Activated naive CD8-positive, alpha-beta T cell (primary cell): ENCODE data around the gene HTD2.
"Not testable (repeated sequence)": the region's sequence is repeated elsewhere in the genome, so short reads cannot be mapped to it uniquely, and the experiment has no call there.

Source experiments
- H3K27ac Mint-ChIP-seq: one replicate; pipeline ENCODE4 v1.8.0; 2021; ENCODE audit warnings: mixed read lengths
- H3K27me3 Mint-ChIP-seq: one replicate; pipeline ENCODE4 v1.8.0; 2021; ENCODE audit warnings: mixed read lengths
- H3K36me3 Mint-ChIP-seq: one replicate; pipeline ENCODE4 v1.8.0; 2021; ENCODE audit warnings: mixed read lengths
- H3K4me1 Mint-ChIP-seq: one replicate; pipeline ENCODE4 v1.8.0; 2021; ENCODE audit warnings: low read depth, mixed read lengths
- H3K4me3 Mint-ChIP-seq: one replicate; pipeline ENCODE4 v1.8.0; 2021; ENCODE audit warnings: mild to moderate bottlenecking, mixed read lengths
- H3K9me3 Mint-ChIP-seq: one replicate; pipeline ENCODE4 v1.8.0; 2021; ENCODE audit warnings: low read depth, mixed read lengths

Gene HTD2

GRCh38 chr3:58285334-58285733 is 21.0 kb upstream of the HTD2 start:
- no peaks in the 10 kb centered on the region for H3K4me1 Mint-ChIP-seq
- no peak overlapping the region for H3K27ac Mint-ChIP-seq

DNA sequence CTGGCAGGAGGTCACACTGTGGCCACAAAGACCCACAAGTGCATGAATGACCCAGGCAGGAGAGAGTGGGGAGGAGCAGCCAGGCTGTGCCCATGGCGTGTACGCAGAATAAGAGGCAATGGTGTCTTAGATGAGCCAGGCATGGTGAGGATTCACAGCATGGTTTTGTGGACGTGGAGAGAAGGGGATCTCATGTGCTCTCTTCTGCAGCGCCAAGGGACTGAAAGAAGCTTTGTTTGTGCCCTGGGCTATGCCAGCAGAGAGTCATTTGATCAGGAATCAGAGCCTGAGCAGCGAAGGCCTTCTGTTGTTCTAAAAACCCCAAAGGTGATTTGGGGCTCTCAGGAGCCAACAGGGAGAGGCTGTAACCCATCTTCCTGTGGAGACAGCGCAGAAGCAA is 19.0 kb upstream of the HTD2 start:
- H3K27ac Mint-ChIP-seq = no peak overlapping the region

More at GRCh38 chr3:58285334-58285733, 21.0 kb upstream of the HTD2 start:
- Mint-ChIP-seq H3K27me3 (no peaks in the 10 kb centered on the region), H3K36me3 (peaks cover 9% of the 10 kb centered on the region), H3K9me3 (no peaks in the 10 kb centered on the region), H3K4me3 (no peak overlapping the region)

GRCh38 chr3:58288011-58288728 is 18.1 kb upstream of the HTD2 start:
- H3K9me3 Mint-ChIP-seq = no peaks in the 10 kb centered on the region

More for the DNA sequence above, 19.0 kb upstream of the HTD2 start:
- Mint-ChIP-seq H3K4me3 (no peak overlapping the region), H3K9me3 (no peaks in the 10 kb centered on the region), H3K36me3 (peaks cover 8% of the 10 kb centered on the region), H3K27me3 (no peaks in the 10 kb centered on the region), H3K4me1 (no peaks in the 10 kb centered on the region)

DNA sequence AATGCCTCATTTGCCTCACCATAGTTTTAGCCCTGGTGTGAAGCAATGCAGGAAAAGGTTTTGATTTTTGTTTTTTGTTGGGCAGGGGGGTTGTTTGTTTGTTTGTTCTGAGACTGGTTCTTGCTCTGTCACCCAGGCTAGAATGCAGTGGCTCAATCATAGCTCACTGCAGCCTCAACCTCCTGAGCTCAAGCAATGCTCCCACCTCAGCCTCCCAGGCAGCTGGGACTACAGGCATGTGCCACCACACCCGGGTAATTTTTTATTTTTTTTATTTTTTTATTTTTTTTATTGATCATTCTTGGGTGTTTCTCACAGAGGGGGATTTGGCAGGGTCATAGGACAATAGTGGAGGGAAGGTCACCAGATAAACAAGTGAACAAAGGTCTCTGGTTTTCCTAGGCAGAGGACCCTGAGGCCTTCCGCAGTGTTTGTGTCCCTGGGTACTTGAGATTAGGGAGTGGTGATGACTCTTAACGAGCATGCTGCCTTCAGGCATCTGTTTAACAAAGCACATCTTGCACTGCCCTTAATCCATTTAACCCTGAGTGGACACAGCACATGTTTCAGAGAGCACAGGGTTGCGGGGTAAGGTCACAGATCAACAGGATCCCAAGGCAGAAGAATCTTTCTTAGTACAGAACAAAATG is 17.2 kb upstream of the HTD2 start:
- not testable (repeated sequence) for H3K27ac Mint-ChIP-seq, H3K9me3 Mint-ChIP-seq, H3K4me3 Mint-ChIP-seq, H3K4me1 Mint-ChIP-seq, H3K27me3 Mint-ChIP-seq
- peaks cover 10% of the 10 kb centered on the region for H3K36me3 Mint-ChIP-seq

More at GRCh38 chr3:58288011-58288728, 18.1 kb upstream of the HTD2 start:
- H3K4me3 Mint-ChIP-seq = no peak overlapping the region
- H3K4me1 Mint-ChIP-seq = no peaks in the 10 kb centered on the region
- H3K27ac Mint-ChIP-seq = no peak overlapping the region
- peaks cover 8% of the 10 kb centered on the region for H3K36me3 Mint-ChIP-seq
- no peaks in the 10 kb centered on the region for H3K27me3 Mint-ChIP-seq

GRCh38 chr3:58290446-58290845 is 15.9 kb upstream of the HTD2 start:
- H3K27me3 Mint-ChIP-seq, H3K27ac Mint-ChIP-seq, H3K4me1 Mint-ChIP-seq, H3K4me3 Mint-ChIP-seq, H3K9me3 Mint-ChIP-seq, H3K36me3 Mint-ChIP-seq: not testable (repeated sequence)

- Mint-ChIP-seq H3K9me3 (no peaks in the 10 kb centered on the region), H3K4me3 (no peak overlapping the region), H3K36me3 (peaks cover 11% of the 10 kb centered on the region), H3K27me3 (no peaks in the 10 kb centered on the region), H3K4me1 (no peaks in the 10 kb centered on the region), H3K27ac (no peak overlapping the region)
Measured at GRCh38 chr3:58291671-58292338, 14.5 kb upstream of the HTD2 start.

GRCh38 chr3:58292866-58293265 is 13.5 kb upstream of the HTD2 start:
- no peak overlapping the region for H3K4me3 Mint-ChIP-seq
- peaks cover 11% of the 10 kb centered on the region for H3K36me3 Mint-ChIP-seq
- H3K4me1 Mint-ChIP-seq = no peaks in the 10 kb centered on the region
- H3K9me3 Mint-ChIP-seq = no peaks in the 10 kb centered on the region
- no peak overlapping the region for H3K27ac Mint-ChIP-seq
- no peaks in the 10 kb centered on the region for H3K27me3 Mint-ChIP-seq

- Mint-ChIP-seq H3K4me1 (no peaks in the 10 kb centered on the region), H3K27ac (no peak overlapping the region), H3K36me3 (peaks cover 8% of the 10 kb centered on the region), H3K9me3 (no peaks in the 10 kb centered on the region), H3K27me3 (peaks cover 1% of the 10 kb centered on the region), H3K4me3 (no peak overlapping the region)
Measured at GRCh38 chr3:58293516-58293915, 12.8 kb upstream of the HTD2 start.

- no peak overlapping the region for H3K4me3 Mint-ChIP-seq
- H3K4me1 Mint-ChIP-seq = no peaks in the 10 kb centered on the region
- H3K36me3 Mint-ChIP-seq = peaks cover 8% of the 10 kb centered on the region
Measured at GRCh38 chr3:58296269-58296668, 10.1 kb upstream of the HTD2 start.

DNA sequence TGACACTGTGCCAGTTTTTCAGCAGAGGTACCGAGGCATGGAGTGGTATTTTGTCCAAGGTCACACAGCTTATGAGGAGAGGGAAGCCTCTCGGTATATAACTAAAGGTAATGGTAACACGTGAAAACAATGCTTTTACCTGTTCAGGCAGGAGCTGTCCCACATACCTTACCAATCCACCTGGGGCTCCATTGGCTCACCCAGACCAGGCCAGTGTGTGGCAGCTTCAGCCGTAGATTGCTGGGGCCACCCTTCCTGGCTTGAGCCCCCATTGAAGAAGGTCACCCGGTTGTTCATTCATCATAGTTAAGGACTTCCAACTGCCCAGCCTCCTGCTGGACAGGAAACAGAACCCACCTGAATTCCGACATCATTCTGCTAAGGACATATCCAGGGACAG is 9.5 kb upstream of the HTD2 start:
- no peak overlapping the region for H3K27ac Mint-ChIP-seq
- H3K9me3 Mint-ChIP-seq = peaks cover 3% of the 10 kb centered on the region
- H3K36me3 Mint-ChIP-seq = peaks cover 8% of the 10 kb centered on the region
- H3K4me1 Mint-ChIP-seq = no peaks in the 10 kb centered on the region
- peaks cover 12% of the 10 kb centered on the region for H3K27me3 Mint-ChIP-seq
- no peak overlapping the region for H3K4me3 Mint-ChIP-seq

More at GRCh38 chr3:58296269-58296668, 10.1 kb upstream of the HTD2 start:
- H3K27ac Mint-ChIP-seq = no peak overlapping the region
- peaks cover 9% of the 10 kb centered on the region for H3K27me3 Mint-ChIP-seq
- H3K9me3 Mint-ChIP-seq = peaks cover 1% of the 10 kb centered on the region

DNA sequence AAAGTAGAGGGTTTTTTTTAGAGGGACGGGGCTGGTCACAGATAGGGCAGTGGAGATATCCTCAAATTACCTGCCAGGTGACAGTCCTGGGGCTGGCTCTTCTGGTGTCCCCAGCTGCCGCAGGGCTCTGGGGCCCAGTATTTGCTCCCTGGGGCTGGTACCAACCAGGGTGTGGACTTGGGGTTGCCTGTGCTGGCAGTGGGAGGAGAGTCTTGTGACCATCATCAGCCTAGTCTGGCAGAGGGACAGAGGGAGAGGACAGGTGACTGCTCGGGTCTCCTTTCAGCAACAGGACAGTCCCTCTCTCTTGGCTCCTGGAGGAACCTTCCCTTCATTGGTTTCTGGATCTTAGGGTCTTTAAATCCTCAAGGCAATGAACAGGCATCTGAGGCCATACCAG is 8.1 kb upstream of the HTD2 start:
- no peaks in the 10 kb centered on the region for H3K4me1 Mint-ChIP-seq
- H3K9me3 Mint-ChIP-seq = peaks cover 3% of the 10 kb centered on the region
- peaks cover 8% of the 10 kb centered on the region for H3K36me3 Mint-ChIP-seq
- no peak overlapping the region for H3K4me3 Mint-ChIP-seq
- H3K27ac Mint-ChIP-seq = no peak overlapping the region
- peaks cover 15% of the 10 kb centered on the region for H3K27me3 Mint-ChIP-seq

DNA sequence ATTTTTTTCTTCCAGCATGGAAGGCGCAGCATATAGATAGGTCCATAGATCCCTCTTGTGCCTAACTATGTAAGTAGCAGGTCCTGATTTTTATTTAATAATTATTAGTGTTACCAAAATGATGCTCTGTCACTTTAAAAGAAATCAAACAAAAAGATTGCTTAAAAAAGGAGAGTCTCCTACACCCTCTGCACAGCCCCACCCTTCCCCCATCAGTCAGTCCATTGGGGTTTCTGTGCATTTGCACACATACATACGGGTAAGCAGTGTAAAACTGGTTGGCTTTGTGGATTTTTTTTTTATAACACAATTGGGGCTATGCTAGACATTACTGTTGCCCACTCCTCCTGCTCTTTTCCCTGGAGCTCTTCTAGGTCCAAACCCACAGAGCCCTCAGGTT is 7.2 kb upstream of the HTD2 start:
- Mint-ChIP-seq H3K4me3 (no peak overlapping the region), H3K27ac (no peak overlapping the region), H3K4me1 (no peaks in the 10 kb centered on the region), H3K9me3 (peaks cover 3% of the 10 kb centered on the region), H3K36me3 (peaks cover 5% of the 10 kb centered on the region), H3K27me3 (peaks cover 15% of the 10 kb centered on the region)

- no peak overlapping the region for H3K4me3 Mint-ChIP-seq
- H3K36me3 Mint-ChIP-seq = peaks cover 4% of the 10 kb centered on the region
- H3K27ac Mint-ChIP-seq = no peak overlapping the region
- no peaks in the 10 kb centered on the region for H3K4me1 Mint-ChIP-seq
- H3K27me3 Mint-ChIP-seq = peaks cover 15% of the 10 kb centered on the region
- peaks cover 3% of the 10 kb centered on the region for H3K9me3 Mint-ChIP-seq
Measured at GRCh38 chr3:58299839-58300516, 6.3 kb upstream of the HTD2 start.

DNA sequence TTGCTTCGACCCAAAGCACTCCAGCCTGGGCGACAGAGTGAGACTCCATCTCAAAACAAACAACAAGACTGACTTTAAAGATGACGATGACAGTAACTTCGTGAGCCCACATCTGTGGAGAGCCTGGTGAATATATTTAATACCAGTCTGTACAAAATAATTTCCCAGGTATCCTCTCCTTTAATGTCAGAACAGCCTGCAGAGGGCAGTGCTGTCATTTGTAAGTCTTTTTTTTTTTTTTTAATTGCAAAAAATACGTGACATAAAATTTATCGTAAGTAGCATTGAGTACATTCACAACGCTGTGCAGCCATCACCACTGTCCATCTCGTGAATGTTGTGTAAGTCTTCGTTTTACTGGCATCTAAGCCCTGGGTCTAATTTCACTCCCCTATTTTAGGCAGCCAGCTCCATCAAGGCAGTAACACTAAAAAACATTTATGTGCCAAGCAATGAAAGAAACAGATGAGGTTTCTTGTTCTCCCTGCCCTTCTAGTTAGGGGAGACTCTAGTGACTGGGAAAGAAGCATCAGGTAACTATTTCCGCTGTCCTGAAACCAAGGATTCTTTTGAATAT is 1.4 kb downstream of the HTD2 start:
- H3K36me3 Mint-ChIP-seq = peaks cover 8% of the 10 kb centered on the region
- H3K4me1 Mint-ChIP-seq = peaks cover 36% of the 10 kb centered on the region
- H3K27me3 Mint-ChIP-seq = peaks cover 3% of the 10 kb centered on the region
- peak overlapping the region; percentile 100 for H3K4me3 Mint-ChIP-seq
- no peaks in the 10 kb centered on the region for H3K9me3 Mint-ChIP-seq
- H3K27ac Mint-ChIP-seq = peak overlapping the region; percentile 99

GRCh38 chr3:58308728-58309127 is 2.4 kb downstream of the HTD2 start:
- H3K27me3 Mint-ChIP-seq = no peaks in the 10 kb centered on the region
- peak overlapping the region; percentile 99 for H3K27ac Mint-ChIP-seq
- H3K9me3 Mint-ChIP-seq = no peaks in the 10 kb centered on the region
- peaks cover 8% of the 10 kb centered on the region for H3K36me3 Mint-ChIP-seq
- peak overlapping the region; percentile 100 for H3K4me3 Mint-ChIP-seq
- H3K4me1 Mint-ChIP-seq = peaks cover 38% of the 10 kb centered on the region
